GM18505 (cell line): Measurements from ENCODE around the gene TMEM229B.

Experiments used
- ATAC-seq: cut with Tn5 transposase; IDR thresholded peaks from one replicate; pipeline ENCODE4 v1.9.1; 2021; ENCODE audit not compliant: unreplicated experiment
- POLR2A ChIP-seq: IDR thresholded peaks from 4 replicates; pipeline ENCODE4 v1.6.1; 2011; ENCODE audit warnings: borderline replicate concordance; ENCODE audit not compliant: insufficient read depth, insufficient read length; ENCODE audit errors: extremely low read depth

TMEM229B gene

GRCh38 chr14:67510121-67510520 lies 21.6 kb upstream of the TMEM229B start:
- no peak for TF ChIP-seq POLR2A
- ATAC-seq, result no peak

- no peak for TF ChIP-seq POLR2A
- ATAC-seq, result no peak
Observed at GRCh38 chr14:67508956-67509355, 20.4 kb upstream of the TMEM229B start.

GRCh38 chr14:67505254-67505653 lies 16.7 kb upstream of the TMEM229B start:
- no peak for TF ChIP-seq POLR2A
- ATAC-seq, result no peak

- no peak for ATAC-seq
- no peak for TF ChIP-seq POLR2A
Observed at GRCh38 chr14:67503331-67503730, 14.8 kb upstream of the TMEM229B start.

GRCh38 chr14:67502867-67503266 lies 14.3 kb upstream of the TMEM229B start:
- no peak for ATAC-seq
- no peak for TF ChIP-seq POLR2A

GRCh38 chr14:67501670-67502069 lies 13.1 kb upstream of the TMEM229B start:
- no peak for ATAC-seq
- no peak for TF ChIP-seq POLR2A

GRCh38 chr14:67500981-67501380 lies 12.5 kb upstream of the TMEM229B start:
- no peak for ATAC-seq
- no peak for TF ChIP-seq POLR2A

GRCh38 chr14:67497716-67498115 lies 9.2 kb upstream of the TMEM229B start:
- no peak for ATAC-seq
- TF ChIP-seq POLR2A, result no peak

- TF ChIP-seq POLR2A, result no peak
Observed at GRCh38 chr14:67497216-67497615, 8.7 kb upstream of the TMEM229B start.

GRCh38 chr14:67495827-67496226 lies 7.3 kb upstream of the TMEM229B start:
- no peak for ATAC-seq
- no peak for TF ChIP-seq POLR2A

More at GRCh38 chr14:67497216-67497615, 8.7 kb upstream of the TMEM229B start:
- no peak for ATAC-seq

GRCh38 chr14:67493092-67493717 lies 4.7 kb upstream of the TMEM229B start:
- no peak for ATAC-seq
- no peak for TF ChIP-seq POLR2A

GRCh38 chr14:67492538-67492937 lies 4.0 kb upstream of the TMEM229B start:
- no peak for TF ChIP-seq POLR2A
- no peak for ATAC-seq

- no peak for TF ChIP-seq POLR2A
- ATAC-seq, result no peak
Observed at GRCh38 chr14:67491741-67492507, 3.4 kb upstream of the TMEM229B start.

- no peak for TF ChIP-seq POLR2A
Observed at GRCh38 chr14:67491285-67491684, 2.8 kb upstream of the TMEM229B start.

More at GRCh38 chr14:67491285-67491684, 2.8 kb upstream of the TMEM229B start:
- ATAC-seq, result no peak
